HG02588 (cell line): ENCODE data around the gene MST1.

Source experiments
- ATAC-seq: cut with Tn5 transposase; IDR thresholded peaks from one replicate; pipeline ENCODE4 v1.9.1; 2021; ENCODE audit warnings: mild to moderate bottlenecking, moderate library complexity; ENCODE audit not compliant: unreplicated experiment

MST1 gene

DNA sequence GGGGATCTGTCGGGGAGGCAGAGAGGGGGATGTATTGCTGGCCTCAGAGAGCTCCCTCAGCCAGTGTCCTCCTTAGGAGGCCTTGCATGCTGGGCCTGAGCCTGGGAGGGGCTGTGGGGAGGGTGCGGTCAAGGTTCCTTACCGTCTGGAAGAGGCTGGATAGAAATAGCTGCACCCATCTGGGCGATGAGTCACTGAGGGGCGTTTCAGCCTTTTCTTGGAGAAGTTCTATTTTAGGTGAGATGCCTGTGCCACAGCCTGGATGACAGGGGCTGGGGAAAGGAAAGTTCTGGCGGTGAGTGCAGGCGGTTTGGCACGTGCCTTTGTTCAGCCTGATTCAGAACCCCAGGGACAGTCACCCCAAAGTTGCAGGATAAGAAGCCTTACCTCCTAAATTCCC, 50.8 kb downstream of the MST1 start:
- ATAC-seq, result no peak

DNA sequence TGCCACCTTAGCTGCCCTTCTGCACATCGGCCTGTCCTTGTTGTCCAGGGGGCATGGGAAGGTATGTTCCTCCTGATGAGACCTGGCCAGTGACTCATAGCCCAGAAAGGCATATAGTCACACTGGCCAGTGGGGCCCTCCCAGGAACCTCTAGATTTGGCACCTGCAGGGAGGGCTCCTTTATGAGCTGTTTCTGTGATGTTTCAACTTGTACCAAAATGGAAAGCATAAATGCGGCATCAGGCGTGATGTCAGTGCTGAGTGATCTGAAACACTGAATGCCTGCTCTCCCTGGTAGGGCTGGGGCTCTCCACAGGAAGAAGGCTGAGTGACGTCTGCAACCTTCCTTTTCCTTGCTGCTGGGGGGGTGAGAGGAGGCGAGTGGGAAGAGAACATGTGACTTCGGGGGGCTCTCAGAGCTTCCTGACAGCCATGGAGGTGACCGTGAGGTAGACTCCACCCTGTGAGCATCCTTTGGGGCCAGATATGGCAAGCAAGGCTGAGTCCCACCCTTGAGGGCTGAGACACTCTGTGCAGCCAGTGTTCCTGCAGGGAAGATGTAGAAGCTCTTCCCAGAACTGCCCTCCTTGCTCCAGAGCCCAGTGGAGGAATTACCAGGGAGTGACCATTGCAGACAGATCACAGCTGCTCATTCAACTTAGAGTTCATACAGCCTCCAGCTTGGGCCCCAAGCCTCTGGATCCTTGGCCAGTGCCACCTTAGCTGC, 52.2 kb downstream of the MST1 start:
- ATAC-seq, result no peak

- no peak for ATAC-seq
These were observed 54.5 kb downstream of the MST1 start for GRCh38 chr3:49634736-49635135.
